GM12873 (cell line): ENCODE results near the gene PCDH1.

Experiments
- CTCF ChIP-seq: IDR thresholded peaks from 2 replicates; pipeline ENCODE4 v1.5.1; 2012; ENCODE audit warnings: low read depth, mild to moderate bottlenecking, moderate library complexity, low read length, control low read depth; ENCODE audit not compliant: insufficient read depth; ENCODE audit errors: missing control alignments

PCDH1 gene

GRCh38 chr5:141878186-141878710 is at the start of gene PCDH1:
Gene PCDH1 (minus strand): TSS chr5:141878410. CDS start chr5:141878262, 148 bp downstream.
- no peak for TF ChIP-seq CTCF

GRCh38 chr5:141926434-141926833 is 48.2 kb upstream of the PCDH1 start:
- TF ChIP-seq CTCF, result no peak

DNA sequence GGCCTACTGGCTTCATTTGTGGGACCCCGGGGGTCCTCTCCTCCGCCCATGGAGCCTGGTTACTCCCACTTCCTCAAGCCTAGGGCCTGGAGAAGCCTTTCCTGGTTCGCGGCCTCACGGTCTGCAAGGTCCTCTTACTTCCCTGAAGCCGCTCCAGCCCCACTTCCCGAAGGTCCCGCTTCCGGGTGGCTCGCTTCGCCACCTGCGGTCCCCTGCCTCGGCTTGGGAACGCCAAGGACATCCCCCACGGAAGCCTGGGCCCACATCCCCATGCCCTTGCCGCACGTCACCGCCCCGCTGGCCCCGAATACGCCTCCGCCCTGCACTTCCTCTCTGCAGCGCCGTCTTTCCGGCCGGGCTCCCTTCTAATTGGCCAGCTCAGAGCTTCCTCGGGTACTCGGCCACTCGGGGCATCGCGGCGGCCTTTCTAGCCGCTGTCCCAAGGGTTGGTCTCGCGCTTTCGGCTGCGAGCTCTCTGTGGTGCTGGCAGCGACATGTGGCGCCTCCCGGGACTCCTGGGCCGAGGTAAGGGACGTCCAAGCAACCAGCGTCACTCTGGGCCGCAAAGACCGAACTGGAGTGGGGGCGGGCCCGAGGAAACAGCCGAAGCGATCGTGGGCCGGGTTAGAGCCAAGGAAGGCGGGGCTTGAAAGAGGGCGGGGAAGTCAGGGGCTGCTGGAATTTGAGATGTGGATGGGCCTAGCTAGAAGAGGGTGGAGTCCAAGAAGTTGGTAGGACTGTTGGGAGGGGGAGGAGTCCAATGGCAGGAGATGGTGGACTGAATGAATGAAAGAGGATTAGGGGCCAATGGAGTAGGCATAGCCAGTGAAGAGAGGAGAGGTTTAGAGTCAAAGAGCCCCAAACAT is 45.5 kb upstream of the PCDH1 start, which contains the start of gene DELE1:
TSS of gene DELE1 (plus strand) at position 424 of the 866 bp plus-strand sequence. CDS start at position 495, 71 bp downstream.
- no peak for TF ChIP-seq CTCF

GRCh38 chr5:141920771-141921170 is 42.6 kb upstream of the PCDH1 start:
- TF ChIP-seq CTCF, result no peak

DNA sequence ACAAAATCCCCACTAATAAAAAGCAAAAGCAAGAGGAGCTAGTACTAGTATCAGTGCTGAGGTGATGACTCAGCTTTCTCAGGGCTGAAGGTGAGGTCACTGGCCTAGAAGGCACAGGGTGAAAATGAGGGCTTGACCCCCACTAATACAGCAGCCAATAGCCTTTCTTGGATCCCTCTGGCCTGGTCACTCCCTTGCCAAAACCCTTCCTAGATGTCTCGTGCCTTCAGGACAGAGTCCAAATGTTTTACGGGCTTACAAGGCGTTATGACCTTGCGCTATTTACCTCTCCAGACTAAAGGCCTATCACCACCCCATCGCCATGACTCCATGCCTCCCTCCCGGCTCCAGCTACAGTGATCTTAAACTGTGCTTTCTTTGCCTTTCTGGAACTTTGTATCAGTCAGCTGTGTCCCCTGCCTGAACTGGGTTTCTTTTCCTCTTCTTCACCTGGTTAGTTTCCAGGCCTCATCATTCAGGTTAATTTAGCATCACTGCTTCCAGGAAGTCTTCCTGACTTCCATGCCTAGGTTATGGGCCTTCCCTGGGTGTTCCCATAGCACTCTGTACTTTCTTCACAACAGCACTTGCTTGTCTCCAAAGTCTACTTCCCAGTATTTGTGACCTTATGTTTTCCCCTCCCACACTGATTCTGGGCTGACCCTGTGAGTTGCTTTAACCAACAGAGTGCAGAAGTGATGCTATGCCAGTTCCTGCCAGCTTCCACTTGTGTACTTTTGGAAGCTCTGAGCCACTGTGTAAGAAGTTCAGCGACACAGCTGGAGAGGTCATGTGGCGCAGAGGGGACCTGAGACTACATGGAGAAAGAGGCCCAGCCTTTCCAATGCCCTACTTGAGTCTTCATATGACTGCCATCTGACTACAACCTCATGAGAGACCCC is 41.3 kb upstream of the PCDH1 start:
- TF ChIP-seq CTCF, result no peak

DNA sequence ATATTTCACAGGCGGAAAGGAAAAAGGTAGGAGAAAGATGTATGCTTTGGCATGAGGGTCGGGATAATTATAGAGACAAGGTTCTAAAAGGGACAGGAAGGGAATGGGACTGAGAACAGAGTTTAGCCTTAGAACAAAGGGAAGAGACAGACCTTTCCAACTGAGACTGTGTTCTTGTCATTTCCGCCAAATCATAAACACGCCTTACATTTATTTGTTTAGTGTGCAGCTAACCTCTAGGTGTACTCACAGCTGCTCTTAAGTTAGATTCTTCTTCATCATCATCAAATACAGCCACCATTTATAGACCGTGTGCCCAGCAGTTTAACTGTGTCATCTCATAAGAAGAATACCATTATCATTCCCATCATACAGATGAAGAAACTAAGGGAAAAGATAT is 39.5 kb upstream of the PCDH1 start:
- TF ChIP-seq CTCF, result no peak

- TF ChIP-seq CTCF, result no peak
Measured at GRCh38 chr5:141916522-141916921, 38.3 kb upstream of the PCDH1 start.
